ENCODE data around the gene FBXL16. TPM values are rescaled to one million over a fixed set of nuclear protein-coding genes. Genes with fewer than 3 reads are reported as not detected.
"Not testable (repeated sequence)": the region's sequence is repeated elsewhere in the genome, so short reads cannot be mapped to it uniquely, and the experiment has no call there.

FBXL16 gene
- total RNA-seq, 1 donor from 2014 or later: 0.20 TPM

- DNase-seq (ENCODE audit: low read depth, low spot score): no peak
These were observed 18.1 kb upstream of the FBXL16 start for GRCh38 chr16:723695-724094.

GRCh38 chr16:722835-723633 lies 17.4 kb upstream of the FBXL16 start:
- no peak for DNase-seq (ENCODE audit: low read depth, low spot score)

- no peak for DNase-seq (ENCODE audit: low read depth, low spot score)
These were observed 16.4 kb upstream of the FBXL16 start for GRCh38 chr16:721765-722540.

GRCh38 chr16:720990-721764 lies 15.6 kb upstream of the FBXL16 start, which contains the start of gene ANTKMT:
ANTKMT (plus strand) TSS chr16:721146; CDS start chr16:721275, 129 bp downstream.
- no peak for DNase-seq (ENCODE audit: low read depth, low spot score)

- DNase-seq (ENCODE audit: low read depth, low spot score): no peak
These were observed 14.9 kb upstream of the FBXL16 start for GRCh38 chr16:720447-720989.

GRCh38 chr16:719815-720446 lies 14.3 kb upstream of the FBXL16 start:
- DNase-seq (ENCODE audit: low read depth, low spot score): no peak

GRCh38 chr16:718922-719321 lies 13.3 kb upstream of the FBXL16 start:
- DNase-seq (ENCODE audit: low read depth, low spot score): no peak

- no peak for DNase-seq (ENCODE audit: low read depth, low spot score)
These were observed 12.8 kb upstream of the FBXL16 start for GRCh38 chr16:718389-718788.

- no peak for DNase-seq (ENCODE audit: low read depth, low spot score)
These were observed 12.0 kb upstream of the FBXL16 start for GRCh38 chr16:717450-718245.

GRCh38 chr16:716768-717325 lies 11.2 kb upstream of the FBXL16 start:
- DNase-seq (ENCODE audit: low read depth, low spot score): no peak

- DNase-seq (ENCODE audit: low read depth, low spot score): no peak
These were observed 10.6 kb upstream of the FBXL16 start for GRCh38 chr16:716200-716568.

- DNase-seq (ENCODE audit: low read depth, low spot score): no peak
These were observed 10.0 kb upstream of the FBXL16 start for GRCh38 chr16:715477-716199.

- no peak for DNase-seq (ENCODE audit: low read depth, low spot score)
These were observed 9.2 kb upstream of the FBXL16 start, which contains the start of gene METRN for GRCh38 chr16:714558-715476. METRN (plus strand) TSS chr16:715118; CDS start chr16:715290, 172 bp downstream.

GRCh38 chr16:714079-714478 lies 8.5 kb upstream of the FBXL16 start:
- no peak for DNase-seq (ENCODE audit: low read depth, low spot score)

GRCh38 chr16:712740-713250 lies 7.2 kb upstream of the FBXL16 start:
- not testable (repeated sequence) for DNase-seq (ENCODE audit: low read depth, low spot score)

GRCh38 chr16:711548-712320 lies 6.1 kb upstream of the FBXL16 start:
- DNase-seq (ENCODE audit: low read depth, low spot score): no peak

- no peak for DNase-seq (ENCODE audit: low read depth, low spot score)
These were observed 5.5 kb upstream of the FBXL16 start for GRCh38 chr16:711084-711483.

Measured in pulmonary artery endothelial cell (primary cell).